GM18520 (cell line): Measurements from ENCODE around the gene ZNF841.
"Not testable (repeated sequence)": the region's sequence is repeated elsewhere in the genome, so short reads cannot be mapped to it uniquely, and the experiment has no call there.

Experiments used
- ATAC-seq: cut with Tn5 transposase; IDR thresholded peaks from one replicate; pipeline ENCODE4 v1.9.1; 2021; ENCODE audit not compliant: unreplicated experiment

The ZNF841 gene

DNA sequence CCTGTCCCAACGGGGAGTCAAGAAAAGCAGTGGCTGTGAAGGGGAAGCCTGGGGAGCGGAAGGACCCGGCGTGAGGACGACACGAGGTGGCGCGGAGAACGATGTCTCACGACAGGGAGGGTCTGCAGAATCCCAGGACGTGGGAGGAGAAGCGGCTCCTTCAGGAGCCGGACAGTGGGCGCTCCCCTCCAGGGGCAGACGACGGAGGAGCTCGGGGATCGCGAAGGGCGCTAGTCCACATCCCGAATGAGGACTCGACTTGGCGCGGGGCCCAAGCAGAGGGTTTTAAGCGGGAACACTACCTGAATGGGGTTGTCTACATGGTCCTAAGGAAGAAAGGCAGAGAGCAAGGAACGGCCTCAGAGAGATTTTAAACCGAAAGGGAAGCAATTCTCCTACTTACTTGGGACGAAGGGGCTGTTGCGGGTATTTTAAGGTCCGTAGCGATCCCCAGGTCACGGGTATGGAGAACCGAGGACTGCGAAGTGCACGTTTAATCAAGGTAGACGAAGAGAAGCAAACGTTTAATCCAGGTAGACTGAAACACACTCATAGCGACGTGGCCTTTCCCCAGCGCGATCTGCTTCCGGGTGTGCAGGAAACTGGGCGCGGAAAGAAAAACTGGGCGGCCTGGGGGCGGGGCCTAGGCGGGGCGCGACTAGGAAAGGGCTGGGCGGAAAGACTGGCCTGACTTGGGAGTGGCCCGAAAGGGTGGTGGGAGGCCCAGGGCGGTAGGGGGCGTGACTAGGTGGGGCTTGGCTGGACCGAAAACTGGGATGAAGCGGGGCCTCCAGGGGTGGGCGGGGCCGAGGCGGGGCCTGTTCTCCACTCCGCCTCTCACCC is at the start of gene ZNF841:
TSS of gene ZNF841 (minus strand) at position 594 of the 843 bp plus-strand sequence. CDS start 10,964 bp downstream, outside the sequence.
- ATAC-seq, result peak; percentile 68

DNA sequence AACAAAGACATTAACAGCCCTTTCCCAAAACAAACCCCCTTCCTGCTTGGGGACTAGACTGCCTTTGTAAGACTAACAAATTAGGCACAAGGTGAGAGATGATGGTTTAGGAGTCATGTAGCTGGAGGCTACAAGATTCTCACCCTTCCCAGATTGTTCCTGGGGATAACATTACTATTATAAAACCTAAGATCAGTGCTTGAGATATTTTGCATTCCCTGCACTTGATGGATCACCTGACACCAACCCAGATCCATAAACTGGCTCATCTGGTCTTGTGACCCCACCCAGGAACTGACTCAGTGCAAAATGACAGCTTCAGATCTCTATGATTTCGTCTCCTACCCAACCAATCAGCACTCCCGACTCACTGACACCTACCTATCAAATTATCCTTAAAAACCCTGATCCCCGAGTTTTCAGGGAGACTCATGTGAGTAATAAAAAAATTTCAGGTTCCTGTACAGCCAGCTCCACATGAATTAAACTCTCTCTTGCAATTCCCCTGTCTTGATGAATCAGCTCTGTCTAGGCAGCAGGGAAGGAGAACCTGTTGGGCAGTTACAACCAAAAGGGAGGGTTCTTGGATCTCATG is 46.5 kb upstream of the ZNF841 start:
- ATAC-seq, result no peak

DNA sequence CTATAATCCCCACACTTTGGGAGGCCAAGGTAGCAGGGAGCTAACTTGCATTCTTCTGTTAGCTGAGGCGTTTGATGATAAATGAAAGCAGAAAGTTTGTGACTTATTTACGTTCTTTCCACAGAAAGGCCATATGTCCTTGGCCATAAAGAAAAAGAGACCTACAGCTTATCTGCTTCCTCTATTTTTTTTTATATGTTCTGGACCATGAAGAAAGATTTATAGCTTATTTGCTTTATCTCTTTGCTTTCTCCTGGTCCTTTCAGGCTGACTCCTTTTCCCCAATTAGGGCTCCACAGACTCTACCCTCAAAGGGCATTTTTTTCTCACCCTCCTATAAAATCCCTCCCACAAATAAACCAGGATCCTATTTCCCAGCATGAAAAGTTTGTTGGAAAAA is 45.6 kb upstream of the ZNF841 start:
- no peak for ATAC-seq

DNA sequence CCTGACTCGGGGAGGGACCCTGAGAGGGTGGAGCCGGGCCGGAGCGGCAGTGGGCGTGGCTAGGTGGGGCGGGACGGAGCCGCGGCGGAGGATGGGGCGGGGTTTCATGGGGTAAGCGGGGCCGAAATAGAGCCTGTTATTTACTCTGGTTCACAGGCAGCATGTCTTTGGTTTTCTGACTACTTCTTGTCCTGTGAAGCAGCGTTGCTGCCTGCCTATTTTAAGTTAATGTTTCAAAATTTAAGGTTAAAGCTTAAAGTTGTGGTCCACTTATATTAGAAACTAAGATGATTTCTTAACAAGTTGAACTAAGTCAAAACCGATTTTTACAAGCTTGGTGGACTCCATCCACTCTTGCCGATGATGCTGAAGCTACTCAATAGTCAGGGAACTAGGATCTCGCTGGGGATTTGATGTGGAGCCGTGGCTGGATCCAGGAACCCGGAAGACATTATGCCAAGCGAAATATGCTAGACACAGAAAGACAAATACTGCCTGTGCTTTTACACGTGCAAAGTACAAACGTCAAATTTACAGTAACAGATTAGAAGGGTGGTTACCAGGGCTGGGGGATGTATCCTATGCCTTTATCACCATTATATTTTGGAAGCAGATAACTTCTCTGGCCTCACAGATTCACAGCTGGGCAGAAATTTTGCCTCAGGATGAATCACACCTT is 44.6 kb upstream of the ZNF841 start:
- no peak for ATAC-seq

DNA sequence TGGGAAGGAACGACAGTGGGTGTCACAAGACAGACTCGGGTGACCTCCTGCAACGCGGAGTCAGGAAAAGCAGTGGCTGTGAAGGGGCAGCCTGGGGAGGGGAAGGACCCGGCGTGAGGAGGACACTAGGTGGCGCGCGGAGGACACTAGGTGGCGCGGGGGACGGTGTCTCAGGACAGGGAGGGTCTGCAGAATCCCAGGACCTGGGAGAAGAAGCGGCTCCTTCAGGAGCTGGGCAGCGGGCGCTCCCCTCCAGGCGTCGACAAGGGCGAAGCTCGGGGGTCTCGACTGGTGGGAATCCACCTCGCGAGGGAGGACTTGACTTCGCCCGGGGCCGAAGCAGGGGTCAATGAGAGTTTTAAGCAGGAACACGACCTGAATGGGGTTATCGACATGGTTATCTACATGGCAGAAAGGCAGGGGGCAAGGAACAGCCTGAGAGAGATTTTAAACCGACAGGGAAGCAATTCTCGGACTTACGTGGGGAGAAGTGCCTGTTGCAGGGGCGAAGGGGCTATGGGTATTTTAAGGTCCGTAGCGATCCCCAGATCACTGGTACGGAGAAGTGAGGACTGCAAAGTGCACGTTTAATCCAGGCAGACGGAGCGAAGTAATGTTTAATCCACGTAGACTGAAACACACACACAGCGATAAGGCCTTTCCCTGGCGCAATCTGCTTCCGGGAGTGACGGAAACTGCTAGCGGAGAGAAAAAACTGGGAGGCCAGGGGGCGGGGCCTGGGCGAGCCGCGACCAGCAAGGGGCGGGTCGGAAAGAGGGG is 43.9 kb upstream of the ZNF841 start, which contains the start of gene ZNF616:
TSS of gene ZNF616 (minus strand) at position 687 of the 780 bp plus-strand sequence. CDS start 9,426 bp downstream, outside the sequence.
- ATAC-seq, result peak; percentile 52

DNA sequence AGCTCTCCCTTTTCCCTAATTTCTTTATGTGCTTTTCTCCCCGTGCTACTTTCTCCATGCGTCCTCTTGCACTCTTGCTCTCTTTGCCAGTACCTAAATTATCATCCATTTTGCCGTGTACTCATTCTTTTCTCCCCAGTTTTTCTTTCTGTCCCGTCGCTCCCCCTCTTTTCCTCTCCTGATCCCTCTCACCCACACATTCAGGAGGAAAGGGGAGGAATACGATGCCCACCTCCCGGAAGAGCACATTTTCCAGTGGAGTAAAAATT is 43.4 kb upstream of the ZNF841 start:
- no peak for ATAC-seq

DNA sequence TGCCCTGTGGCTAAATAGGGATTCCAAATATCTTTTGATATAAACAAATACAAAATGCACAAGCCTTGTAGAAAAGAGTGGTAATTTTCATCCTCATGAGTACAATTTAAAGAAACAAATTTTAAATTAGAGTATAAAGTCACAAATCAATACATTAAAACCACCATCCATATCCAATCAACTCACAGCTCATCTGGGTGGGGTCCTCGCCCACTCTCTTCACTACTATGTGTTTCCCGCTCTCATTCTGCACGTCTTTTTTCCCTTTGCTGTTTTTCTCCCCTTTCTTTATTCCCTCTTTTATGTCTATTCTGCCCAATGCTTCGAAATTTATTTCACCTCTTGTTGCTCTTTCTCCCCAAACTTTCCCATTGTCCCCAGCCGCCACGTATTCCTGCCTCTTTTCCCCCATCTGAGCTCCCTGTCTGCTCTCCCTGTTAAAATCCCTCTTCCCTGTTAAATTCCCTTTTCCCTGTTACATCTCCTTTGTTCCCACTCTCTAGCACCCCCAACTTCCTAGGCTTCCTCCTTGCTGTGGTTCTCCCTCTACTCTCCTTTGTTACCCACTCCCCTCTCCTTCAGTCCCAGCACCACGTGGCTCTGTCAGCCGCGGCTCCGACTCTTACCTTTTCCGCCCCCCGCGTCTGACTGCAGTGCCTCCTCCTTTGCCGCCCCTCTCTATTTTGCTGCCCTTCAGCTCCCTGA is 42.9 kb upstream of the ZNF841 start:
- ATAC-seq, result no peak

DNA sequence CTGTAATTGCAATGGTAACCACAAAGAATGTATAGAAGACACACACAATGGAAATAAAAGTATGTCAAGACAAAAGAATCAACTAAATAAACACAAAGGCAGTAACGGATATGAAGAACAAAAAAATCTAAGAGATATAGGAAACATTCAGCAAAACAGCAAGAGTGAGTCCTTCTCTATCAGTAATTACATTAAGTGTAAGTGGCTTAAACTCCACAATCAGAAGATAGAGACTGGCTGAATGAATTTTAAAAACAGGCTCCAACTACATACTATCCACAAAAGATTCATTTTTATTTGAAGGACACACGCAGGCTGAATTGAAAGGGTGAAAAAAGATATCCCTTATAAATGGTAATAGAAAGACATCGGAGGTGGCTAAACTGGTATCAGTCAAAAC is 24.7 kb upstream of the ZNF841 start:
- ATAC-seq, result no peak

DNA sequence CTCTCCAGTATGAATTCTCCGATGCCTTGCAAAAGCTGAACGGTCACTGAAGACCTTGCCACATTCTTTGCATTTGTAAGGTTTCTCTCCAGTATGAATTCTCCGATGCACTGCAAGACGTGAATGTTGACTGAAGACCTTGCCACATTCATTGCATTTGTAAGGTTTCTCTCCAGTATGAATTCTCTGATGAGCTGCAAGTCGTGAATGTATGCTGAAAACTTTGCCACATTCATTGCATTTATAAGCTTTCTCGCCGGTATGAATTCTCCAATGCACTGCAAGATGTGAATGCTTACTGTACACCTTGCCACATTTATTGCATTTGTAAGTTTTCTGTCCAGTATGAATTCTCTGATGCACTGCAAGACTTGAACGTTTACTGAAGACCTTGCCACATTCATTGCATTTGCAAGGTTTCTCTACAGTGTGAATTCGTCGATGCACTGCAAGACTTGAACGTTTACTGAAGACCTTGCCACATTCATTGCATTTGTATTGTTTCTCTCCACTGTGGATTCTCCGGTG is 20.0 kb upstream of the ZNF841 start:
- ATAC-seq, result no peak

DNA sequence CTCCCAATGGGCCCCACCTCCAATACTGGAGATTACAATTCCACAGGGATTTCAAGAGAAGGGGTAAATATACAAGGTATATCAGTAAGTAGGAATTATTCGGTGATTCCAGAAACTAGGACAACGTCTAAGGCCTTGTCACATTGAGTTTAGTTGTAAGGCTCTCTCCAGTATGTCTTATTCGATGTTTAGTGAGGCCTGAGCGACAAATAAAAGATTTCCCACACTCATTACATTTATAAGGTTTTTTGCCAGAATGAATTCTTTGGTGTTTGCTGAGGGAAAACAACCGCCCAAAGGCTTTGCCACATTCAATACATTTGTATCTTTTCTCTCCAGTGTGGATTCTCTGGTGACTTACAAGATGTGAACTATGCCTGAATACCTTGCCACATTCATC is 19.1 kb upstream of the ZNF841 start:
- no peak for ATAC-seq

DNA sequence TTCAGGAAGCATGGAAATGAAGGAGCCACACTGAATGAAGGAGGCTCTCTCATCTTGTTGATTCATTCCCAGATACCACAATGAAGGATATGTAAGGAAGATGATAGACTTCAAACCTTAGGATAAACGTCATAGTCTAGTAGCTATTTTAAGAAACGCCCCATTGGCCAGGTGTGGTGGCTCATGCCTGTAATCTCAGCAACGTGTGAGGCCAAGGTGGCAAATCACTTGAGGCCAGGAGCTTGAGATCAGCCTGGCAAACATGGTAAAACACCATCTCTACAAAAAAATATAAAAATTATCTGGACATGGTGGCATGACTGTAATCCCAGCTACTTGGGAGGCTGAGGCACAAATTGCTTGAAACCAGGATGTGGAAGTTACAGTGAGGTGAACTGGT is 17.1 kb upstream of the ZNF841 start:
- ATAC-seq, result no peak

DNA sequence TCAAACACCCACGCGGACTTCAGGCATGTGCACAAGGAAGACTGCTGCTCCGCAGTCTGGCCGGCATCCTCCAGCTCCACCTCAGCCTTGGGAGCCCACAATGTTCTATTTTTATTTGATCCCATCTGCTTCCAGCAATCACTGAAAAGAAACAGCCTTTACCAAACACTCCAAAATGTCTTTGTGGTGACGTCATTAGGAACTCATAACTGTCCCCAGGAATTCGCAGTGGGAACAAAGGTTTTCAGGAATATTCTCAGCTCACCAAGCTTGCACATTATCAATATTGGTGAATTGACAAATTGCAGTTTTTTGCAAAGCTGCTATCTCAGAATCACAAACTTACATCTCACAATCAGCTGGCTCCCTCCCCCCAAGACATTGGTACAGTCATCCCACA is 15.2 kb upstream of the ZNF841 start:
- ATAC-seq, result no peak

DNA sequence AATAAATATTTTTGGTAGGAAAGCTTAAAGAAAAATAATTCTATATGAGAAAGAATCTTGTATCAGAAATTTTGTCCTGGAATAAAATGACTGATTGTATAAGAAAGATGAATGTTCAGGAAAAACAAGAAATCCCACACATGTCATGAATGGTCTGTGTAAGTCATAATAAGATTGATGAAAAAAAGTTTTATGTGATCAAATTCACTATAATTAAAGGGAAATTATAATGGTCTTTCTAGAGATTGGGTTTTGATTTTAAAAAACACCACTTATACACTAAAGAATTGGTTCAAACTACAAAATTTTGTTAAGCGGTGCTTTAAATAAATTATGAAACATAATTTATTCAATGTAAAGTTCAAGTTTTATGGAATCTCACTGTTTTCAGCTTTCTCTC is 7.2 kb upstream of the ZNF841 start:
- no peak for ATAC-seq

DNA sequence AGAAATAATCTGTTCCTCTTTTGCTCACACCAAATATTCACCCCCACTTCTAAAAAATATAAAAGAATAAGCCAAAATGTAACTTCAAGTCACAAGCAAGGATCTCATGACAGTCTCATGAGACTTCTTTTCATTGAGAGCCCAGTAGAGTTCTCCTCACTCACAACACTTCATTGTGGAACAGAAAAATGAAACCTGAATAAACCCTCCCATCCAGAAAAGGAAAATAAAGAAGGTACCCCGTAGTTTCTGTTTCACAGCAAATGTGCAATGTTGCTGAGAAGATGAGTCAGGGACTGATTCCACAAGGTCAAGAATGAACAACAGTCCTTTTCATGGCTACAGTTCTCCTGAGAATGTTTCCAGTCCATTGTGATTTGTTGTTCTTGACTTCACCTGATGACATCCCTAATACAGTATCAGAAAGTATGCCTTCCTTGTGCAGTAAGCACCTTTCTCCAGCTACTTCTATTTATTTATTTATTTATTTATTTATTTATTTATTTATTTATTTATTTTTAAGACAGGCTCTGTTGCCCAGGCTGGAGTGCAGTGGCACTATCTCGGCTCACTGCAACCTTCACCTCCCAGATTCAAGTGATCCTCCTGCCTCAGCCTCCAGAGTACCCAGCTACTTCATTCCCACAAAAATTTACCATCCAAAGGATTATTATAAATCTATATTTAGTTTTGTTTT is 6.4 kb upstream of the ZNF841 start:
- ATAC-seq, result no peak

DNA sequence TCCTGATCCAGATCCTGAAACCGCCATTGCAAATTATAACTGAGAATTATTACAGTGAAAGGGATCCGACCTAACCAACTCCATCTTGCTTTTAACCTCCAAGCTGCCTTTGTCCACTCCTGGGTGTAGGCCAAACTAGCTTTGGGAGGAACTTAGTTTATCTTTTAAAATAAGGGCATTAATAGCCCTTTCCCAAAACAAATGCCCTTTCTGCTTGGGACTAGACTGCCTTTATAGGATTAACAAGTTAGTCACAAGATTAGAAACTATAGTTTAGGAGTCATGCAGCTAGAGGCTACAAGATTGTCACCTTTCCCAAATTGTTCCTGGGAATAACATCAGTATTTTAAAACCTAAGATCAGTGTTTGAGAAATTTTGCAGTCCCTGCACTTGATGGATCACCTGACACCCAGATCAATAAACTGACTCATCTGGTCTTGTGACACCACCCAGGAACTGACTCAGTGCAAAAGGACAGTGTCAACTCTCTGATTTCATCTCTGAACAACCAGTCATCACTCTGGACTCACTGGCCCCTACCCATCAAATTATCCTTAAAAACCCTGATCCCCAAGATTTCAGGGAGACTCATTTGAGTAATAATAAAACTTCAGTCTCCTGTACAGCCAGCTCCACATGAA is 4.1 kb upstream of the ZNF841 start:
- no peak for ATAC-seq

DNA sequence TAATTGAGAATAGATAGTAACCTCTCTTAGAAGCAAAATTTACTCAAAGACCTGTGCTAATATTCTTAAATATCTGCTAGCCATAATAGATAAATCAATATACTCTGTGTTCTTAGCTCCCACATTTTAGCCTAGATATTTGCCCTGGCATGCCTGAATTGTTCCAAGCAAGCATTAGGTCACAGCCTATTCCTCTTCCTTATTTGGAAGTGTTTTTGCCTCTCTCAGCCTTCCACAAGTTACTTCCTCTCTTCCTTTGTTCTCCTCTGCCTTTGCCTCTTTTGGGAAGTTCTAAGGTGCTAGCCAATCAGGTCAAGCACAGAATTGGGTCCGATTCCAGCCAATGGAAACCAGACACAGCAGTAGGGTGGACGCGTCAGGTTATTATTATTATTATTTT is 851 bp upstream of the ZNF841 start:
- not testable (repeated sequence) for ATAC-seq

DNA sequence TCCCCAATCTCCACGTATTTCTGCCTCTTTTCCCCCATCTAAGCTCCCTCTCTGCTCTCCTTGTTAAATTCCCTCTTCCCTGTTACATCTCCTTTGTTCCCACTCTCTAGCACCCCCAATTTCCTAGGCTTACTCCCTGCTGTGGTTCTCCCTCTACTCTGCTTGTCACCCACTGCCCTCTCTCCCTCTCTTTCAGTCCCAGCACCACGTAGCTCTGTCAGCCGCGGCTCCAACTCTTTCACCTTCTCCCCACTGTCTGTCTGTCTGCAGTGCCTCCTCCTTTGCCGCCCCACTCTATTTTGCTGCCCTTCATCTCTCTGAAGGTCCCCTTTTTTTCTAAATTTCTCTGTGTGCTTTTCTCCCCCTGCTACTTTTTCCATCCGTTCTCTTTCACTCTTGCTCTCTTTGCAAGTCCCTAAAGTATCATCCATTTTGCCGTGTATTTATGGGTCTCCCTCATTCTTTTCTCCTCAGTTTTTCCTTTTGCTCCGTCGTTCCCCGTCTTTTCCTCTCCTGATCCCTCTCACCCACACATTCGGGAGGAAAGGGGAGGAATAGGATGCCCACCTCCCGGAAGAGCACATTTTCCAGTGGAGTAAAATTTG is 937 bp downstream of the ZNF841 start:
- no peak for ATAC-seq

DNA sequence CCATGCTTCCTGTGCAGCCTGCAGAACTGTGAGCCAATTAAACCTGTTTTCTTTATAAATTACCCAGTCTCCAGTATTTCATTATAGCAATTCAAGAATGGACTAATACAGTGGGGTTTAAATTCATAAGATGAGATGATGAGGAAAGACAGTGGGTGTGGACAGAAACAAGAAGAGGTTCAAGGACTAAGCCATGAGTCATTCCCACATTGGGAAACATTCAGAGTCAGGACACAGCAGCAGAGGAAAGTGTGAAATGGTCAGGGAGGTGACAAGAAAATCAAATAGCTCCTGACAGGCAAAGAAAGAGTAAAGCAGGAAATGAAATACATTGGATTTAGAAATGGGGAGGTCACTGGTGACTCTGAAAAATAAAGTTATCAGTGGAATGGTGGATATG is 9.1 kb downstream of the ZNF841 start:
- ATAC-seq, result no peak

DNA sequence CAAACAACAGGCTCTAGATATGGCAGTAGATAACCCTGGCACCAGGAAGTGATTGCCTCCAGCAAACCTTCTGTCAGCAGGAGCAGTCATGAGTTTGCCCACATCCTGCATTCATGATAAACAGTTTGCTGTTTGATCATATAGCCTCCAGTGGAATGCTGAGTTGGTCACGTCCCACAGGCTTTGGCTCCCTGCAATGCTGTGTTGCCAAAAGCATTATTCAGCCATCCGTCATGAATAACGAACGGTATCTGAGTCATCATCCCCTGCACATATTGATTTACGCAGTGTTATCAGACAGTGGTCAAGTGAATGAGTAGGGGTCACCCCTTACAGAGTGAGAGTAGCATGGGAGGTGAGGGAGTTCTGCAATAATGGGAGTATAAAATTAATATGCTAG is 25.1 kb downstream of the ZNF841 start:
- ATAC-seq, result no peak
